GDM1 (cell line): Measurements from ENCODE around the gene CFAP298.

Source experiments
- DNase-seq: peaks from one replicate; lab custom pipeline; 2025; lab: John Stamatoyannopoulos, UW

Gene CFAP298

DNA sequence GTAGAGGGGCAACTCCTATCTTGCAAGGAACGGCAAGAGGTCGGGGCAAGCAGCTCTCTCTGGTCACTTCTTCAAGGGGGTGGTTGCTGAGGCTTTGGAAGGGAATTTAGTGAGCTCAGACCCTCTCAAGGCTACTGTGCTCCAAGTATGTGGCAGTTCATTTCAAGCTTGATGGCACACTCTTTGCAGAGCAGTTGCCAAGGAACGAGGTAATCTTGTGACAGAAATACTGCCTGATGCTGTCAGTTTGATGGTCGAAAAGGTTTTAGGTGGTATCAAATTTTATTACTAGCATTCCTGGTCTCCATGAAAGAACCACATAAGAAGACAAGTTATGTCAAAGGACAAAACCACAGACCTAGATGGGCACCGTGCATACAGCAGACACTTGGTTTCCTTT, 13.1 kb downstream of the CFAP298 start:
- DNase-seq = no peak

- no peak for DNase-seq
Measured at GRCh38 chr21:32597205-32597604, 15.0 kb downstream of the CFAP298 start.

DNA sequence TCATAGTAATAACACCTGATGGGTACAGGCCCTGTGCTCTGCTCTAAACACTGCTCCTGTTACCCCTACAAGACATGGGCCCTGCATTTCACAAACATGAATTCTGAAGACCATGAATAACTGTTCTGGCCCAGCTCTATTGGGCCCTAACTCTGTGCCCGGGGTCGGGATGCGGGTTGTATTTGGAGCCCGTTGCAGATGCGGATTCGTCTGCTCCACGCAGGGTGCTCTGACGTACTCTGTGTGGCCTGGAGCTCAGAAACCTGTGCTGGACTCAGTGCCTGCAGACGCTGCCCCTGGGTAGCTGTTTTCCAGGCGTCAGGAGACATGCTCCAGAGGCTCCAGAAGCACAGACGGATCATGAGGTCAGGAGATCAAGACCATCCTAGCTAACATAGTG, 16.7 kb downstream of the CFAP298 start:
- no peak for DNase-seq

DNA sequence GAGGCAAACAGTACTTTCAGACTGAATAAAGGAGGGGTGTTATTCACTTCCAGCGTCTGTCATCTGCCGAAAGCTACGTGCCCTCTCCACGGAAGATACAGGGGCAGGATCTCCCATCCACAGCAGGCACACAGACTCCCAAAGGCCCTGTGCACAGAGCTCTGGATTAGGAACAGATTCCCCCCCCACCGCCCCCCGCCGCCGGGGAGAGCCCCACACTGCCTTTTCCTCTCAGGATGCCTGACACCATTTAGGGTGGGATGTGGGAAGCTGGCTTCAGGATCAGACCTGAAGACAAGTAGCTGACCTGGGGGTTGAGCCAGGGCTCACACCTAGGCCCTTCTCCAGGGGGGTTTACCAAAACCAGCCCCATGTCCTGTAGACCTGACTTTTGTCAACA, 18.5 kb downstream of the CFAP298 start:
- DNase-seq = no peak

GRCh38 chr21:32592929-32593502, 19.2 kb downstream of the CFAP298 start:
- no peak for DNase-seq

DNA sequence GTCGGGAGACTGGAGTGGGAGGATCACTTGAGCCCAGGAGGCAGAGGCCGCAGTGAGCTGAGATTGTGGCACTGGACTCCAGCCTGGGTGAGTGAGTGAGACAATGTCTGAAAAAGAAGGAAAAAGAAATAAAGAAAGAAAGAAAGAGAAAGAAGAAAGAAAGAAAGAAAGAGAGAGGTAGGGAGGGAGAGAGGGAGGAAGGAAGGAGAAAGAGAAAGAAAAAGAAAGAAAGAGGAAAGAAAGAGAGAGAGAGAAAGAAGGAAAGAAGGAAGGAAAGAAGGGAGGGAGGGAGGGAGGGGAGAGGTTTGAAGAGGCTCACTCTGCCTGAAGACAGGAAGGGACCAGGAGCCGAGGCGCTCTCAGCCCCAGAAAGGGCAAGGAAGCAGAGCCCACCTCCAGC, 22.0 kb downstream of the CFAP298 start:
- no peak for DNase-seq

DNA sequence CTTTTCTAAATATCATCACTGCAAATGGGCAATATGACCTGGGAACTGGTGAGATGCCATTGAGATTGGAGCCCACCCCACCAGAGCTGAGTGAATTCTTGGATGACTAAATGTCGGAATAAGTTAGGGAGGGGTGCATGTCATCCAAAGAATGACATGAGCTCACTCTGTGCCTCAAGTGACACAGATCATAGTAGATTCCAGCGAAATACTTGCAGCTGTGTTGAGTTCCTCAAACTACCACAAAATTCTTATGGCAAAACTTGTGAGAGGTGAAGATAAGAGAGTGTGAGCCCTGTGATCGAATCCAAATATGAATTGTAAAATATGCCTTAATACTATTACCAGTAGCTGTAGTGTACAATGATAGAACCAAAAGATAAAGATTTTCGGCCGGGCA, 24.5 kb downstream of the CFAP298 start:
- no peak for DNase-seq

DNA sequence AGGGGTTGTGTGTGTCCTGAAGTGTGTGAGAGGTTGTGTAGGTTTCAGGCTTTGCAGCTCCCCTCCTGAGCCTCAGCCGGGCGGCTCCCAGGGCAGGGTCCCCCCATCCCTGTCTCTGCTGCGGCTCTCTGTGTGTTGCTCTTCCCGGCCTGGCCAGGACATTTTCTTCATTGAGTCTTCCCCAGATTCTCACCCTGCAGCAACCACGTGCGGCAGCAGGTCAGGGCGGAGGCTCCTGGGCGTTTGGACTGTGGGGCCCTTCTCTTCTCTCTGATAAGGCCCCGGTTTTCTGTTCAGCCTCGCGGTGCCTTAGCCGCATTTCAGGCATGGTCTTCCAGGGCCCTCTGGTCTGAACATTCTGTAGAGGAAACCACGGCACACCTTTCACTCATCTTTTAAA, 25.1 kb downstream of the CFAP298 start:
- no peak for DNase-seq

DNA sequence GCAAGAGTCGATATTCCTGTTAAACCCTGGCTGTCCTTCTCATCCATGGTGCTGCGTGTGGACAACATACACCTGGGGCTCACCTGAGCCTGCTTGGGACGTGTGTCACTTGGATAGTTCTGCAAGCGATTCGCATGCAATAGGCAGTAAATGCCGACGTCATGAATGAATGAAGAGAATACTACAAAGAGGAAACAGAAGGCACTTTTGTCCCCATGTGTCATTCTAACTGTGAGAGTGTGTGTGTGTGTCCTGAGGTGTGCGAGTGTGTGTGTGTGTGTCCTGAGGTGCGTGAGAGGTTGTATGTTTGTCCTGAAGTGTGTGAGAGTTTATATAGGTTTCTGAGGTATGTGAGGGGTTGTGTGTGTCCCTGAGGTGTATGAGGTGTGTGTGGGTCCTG, 26.2 kb downstream of the CFAP298 start:
- no peak for DNase-seq

DNA sequence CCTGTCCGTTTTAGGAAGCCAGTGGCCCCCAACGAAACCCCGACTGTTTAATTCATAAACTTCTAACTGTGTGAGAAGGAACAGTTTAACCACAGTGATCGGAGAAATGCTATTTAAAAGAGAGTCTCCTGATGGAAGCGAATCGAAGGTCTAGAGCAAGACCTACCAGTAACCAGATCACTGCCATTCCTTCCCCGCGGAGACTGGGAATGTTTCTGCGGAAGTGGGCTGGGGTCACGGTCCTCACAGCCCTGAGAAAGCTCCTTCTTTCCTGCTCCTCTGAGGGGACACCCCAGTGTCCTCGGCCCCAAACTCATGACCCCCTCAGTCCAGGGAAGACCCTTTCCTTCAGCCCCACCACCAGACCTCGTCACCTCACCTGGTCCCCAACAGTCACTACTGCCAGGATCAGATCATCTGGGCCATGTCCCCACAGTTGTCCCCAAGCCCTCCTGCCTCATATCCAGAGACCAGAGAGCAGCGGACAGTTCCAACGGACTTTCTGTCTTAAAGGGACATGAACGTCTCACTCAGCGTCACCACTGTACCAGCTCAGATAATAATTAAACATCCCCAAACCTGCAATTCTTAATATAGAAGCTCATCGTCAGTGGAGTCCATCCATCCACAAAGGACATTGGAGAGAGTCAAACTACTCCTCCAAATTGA, 27.0 kb downstream of the CFAP298 start, which contains the start of gene TCP10L:
Gene TCP10L (minus strand): TSS at position 482 of the 669 bp plus-strand sequence. CDS start 1,219 bp downstream, outside the sequence.
- no peak for DNase-seq

DNA sequence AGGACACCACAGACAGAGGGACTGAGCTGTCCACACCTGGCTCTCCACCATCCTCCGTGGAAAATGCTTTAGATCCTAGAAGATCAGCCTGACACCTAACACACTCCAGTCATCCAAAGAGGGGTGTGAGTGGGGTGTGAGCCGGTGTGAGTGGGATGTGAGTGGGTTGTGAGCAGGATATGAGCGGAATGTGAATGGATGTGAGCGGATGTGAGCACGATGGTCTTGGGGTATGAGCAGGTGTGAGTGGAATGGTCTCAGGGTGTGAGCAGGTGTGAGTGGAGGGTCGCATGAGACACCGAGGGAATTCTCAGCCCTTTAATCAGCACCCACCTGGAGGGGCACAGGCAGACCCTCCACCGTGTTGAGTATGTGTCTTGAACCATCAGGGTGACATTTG, 27.7 kb downstream of the CFAP298 start:
- DNase-seq = no peak

- DNase-seq = no peak
Measured at GRCh38 chr21:32581732-32582131, 30.4 kb downstream of the CFAP298 start.

DNA sequence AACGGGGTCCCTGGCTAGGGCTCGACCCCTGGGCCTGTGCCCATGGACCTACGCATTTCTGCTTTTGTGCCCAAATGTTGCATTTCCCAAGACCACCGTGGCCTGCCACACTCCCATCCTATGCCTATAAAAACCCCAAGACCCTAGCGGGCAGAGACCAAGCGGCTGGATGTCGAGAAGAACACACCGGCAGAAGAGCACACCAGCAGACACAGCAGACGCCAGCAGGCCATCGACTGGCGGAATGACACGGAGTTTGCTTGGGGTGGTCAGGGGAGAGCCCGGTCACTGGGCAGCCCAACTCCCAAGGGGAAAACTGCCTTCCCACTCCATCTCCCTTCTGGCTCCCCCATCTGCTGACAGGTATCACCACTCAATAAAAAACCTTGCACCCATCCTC, 31.2 kb downstream of the CFAP298 start:
- no peak for DNase-seq

DNA sequence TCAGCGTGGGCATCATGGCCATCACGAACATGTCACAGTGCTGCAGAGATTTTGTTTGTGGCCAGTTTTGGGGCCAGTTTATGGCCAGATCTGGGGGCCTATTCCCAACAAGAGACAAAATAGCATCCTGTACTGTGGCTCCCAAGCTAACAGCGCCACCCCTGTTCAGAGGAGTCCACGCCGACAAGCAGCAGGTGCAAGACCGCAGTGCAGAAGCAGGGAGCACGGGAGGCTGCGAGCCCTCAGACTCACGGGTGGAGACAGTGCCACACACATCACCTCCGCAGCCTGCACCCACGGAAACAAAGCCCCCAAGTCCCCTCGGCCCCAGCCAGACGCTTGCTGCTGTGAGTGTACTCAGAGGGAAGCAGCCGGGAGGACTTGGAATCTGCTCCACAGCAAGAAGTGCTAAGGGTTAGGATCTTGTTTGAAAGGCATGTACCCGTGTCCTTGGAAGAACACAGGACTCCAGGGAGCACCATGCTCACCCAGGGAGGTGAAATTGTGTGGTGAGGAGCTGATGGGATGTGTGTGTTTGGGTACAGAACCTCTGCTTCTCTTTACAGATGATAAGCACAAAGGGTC, 34.0 kb downstream of the CFAP298 start:
- no peak for DNase-seq

DNA sequence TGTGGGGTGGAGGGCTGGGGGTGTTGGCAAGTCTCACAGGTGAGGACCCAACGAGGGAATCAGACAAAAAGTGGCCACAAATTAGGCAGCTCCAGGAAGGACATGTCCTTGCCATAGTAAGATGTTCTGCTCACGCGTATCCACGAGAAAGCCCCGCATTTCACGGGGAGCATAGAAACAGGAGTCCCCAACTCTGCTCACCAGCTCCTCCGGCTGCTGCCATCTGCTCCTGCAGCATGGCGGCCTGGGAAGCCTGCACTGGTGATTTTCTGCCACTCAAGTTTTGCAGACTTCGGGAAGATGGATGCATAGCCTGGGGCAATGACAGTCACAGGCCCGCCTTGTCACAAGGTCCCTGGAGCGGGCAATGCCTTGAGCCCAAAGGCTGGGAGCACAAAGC, 36.2 kb downstream of the CFAP298 start:
- DNase-seq = no peak

DNA sequence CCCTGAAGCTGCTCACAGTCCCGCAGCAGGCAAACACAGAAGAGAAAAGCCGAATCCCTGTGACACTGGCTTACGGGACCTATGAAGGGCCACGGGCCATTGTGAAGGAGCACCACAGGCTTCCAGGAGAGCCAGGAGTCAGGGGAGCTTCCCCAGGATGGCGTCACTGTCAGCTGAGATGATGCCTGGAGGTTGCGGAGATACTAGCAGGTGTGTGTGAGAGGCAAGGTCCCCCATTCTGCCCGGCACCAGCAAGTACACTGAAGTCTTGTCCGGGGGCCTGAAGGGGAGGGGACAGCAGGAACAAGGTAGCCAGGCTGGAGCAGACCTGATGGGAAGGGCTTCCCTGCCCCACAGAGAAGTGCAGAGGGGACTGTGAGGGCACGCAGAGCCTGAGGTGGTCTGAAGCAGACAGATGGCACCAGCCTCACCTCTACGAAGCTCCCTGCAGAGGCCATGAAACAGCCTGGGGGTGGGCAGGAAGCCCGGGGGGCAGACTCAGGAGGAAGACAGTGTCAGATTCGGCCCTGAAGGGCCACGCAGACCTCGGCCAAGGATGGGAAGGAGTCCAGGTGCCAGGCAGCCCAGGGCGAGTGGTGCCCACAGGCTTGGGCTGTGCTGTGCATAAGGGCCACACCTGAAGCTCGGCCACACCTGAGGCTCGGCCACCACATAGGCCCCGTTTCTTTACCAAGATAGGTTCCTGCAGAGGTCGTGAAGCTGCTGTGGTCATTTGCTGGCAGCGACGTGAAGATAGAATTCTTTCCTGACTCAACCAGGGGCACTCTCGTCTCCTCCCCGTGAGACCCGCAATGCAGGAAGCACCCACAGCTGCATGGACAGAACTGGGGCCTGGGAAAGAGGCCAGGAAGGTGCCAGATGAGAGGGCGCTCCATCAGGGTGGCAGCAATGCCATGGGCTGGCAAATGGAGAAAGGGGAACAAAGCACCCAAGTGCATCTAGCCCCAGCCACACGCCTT, 36.9 kb downstream of the CFAP298 start:
- DNase-seq = no peak

DNA sequence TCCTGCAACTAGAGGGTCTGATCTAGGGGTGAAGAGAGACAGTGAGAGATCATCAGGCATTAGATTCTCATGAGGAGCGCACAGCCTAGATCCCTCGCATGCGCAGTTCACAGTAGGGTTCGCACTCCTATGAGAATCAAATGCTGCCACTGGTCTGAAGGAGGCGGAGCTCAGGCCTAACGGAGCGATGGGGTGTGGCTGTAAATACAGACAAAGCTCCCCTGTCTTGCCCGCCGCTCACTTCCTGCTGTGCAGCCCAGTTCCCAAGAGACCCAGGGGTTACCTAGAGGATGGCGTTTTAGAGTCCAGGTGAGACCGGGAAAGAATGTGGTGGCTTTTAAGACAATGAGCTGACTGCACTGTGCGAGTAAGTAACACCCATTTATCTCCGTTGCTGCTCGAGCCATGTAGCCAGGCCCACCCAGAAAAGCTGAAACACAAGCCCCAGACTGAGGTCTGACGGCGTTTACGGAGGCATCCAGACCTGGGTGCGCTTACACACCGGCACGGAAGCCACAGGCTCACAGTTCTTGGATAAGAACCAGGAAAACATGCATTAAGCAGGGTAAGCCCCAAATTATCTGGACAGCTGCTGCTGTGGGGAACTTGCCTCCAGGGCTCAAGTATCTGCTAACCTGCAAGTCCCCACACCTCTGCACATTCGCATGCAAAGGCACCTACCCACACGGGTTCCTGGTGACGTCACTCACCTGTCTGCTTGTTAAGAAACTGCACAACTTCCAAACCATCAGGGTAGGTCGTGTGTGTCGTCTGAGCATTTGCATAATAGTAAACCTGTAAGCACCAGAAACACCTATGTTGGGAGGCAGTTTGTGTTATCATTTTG, 39.4 kb downstream of the CFAP298 start:
- no peak for DNase-seq

- DNase-seq = no peak
Measured at GRCh38 chr21:32570456-32570855, 41.7 kb downstream of the CFAP298 start.

DNA sequence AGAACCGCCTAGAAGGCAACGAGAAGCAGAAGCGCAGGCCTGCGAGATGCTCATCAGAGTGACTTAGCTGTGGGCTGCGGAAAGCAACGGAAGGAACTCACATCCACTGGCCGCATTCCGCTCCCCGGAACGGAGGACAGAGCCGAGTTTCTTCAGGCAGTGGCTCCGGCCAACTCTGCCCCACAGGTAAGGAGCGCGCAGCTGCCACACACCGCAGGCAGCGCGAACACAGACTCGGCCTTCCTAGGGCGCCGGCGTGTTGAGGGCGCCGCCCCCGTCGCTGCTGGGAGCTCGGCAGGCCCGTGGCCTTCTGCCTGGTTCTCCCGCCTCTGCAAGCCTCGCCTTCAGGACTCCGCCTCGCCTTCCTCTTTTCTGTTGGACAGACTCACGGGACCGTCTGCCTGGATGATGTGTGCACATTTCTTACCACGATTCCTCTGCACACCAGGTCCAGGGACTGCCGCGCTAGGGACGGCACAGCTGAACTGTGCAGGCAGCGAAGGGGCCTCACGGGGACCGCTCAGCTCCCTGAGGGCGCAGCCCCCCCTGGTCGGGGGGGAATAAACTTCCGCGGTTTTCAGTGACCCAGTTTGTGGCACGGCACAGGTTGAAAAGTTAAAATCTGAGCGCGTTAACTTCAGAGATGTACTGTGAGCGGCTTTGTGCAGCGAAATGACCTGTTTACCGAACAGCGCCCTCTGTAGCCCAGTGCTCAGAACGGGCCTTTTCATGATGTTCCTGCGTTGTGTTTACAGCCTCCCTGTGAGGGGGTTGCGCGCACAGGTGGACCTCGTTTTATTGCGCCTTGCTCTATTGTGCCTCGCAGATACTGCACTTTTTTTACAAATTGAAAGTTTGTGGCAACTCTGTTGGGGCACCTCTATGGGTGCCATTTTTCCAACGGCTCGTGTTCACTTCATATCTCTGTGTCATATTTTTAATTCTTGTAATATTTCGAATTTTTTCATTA, 42.6 kb downstream of the CFAP298 start:
- peak; percentile 56 for DNase-seq

- no peak for DNase-seq
Measured at GRCh38 chr21:32567626-32568025, 44.6 kb downstream of the CFAP298 start.
